ENCODE measurements around the gene RAD9A. TPM values are rescaled to one million over a fixed set of nuclear protein-coding genes. Genes with fewer than 3 reads are reported as not detected.

RAD9A gene
- total RNA-seq, 2 experiments from 2014 or later: 28.8 to 30.0 TPM

- no peak for DNase-seq
- no peaks in the 10 kb centered on the region for H3K9me3 Mint-ChIP-seq (ENCODE audit: low read depth)
- H3K4me3 Mint-ChIP-seq: no peak overlapping the region
- peaks cover 4% of the 10 kb centered on the region for H3K27me3 Mint-ChIP-seq
- peaks cover 30% of the 10 kb centered on the region for H3K4me1 Mint-ChIP-seq
- no peak overlapping the region for H3K27ac Mint-ChIP-seq
- ATAC-seq: no peak
- H3K36me3 Mint-ChIP-seq (ENCODE audit: low read depth): no peaks in the 10 kb centered on the region
- ChIA-PET POLR2A (no interaction called here), CTCF (interaction anchor here (1.3 to 7.9 kb wide), 3 partner anchors 12 to 18 kb away, joined by 6 to 59 read pairs (median 29); partner anchors contain the start of gene POLD4)
- intact Hi-C loops (cut with DNase I, micrococcal nuclease): no loop called here
These were observed 27.6 kb upstream of the RAD9A start for GRCh38 chr11:67364169-67364568.

- Mint-ChIP-seq H3K27ac (no peak overlapping the region), H3K4me3 (no peak overlapping the region), H3K27me3 (peaks cover 6% of the 10 kb centered on the region), H3K36me3 (ENCODE audit: low read depth) (no peaks in the 10 kb centered on the region), H3K4me1 (peaks cover 33% of the 10 kb centered on the region), H3K9me3 (ENCODE audit: low read depth) (no peaks in the 10 kb centered on the region)
- ChIA-PET POLR2A (no interaction called here), CTCF (interaction anchor here (0.6 to 7.9 kb wide), 5 partner anchors 9 to 283 kb away, joined by 3 to 59 read pairs (median 5); partner anchors contain the start of gene POLD4)
- ATAC-seq (no peak), DNase-seq (no peak)
- intact Hi-C loops (cut with DNase I, micrococcal nuclease): no loop called here
These were observed 26.7 kb upstream of the RAD9A start for GRCh38 chr11:67364783-67365722.

GRCh38 chr11:67365736-67366444, 25.9 kb upstream of the RAD9A start:
- H3K4me3 Mint-ChIP-seq: no peak overlapping the region
- ChIA-PET CTCF (interaction anchor here (0.6 to 7.9 kb wide), 5 partner anchors 10 to 21 kb away, joined by 3 to 59 read pairs (median 5); partner anchors contain the start of gene POLD4), POLR2A (no interaction called here)
- intact Hi-C loops (cut with DNase I, micrococcal nuclease): no loop called here
- no peaks in the 10 kb centered on the region for H3K36me3 Mint-ChIP-seq (ENCODE audit: low read depth)
- H3K4me1 Mint-ChIP-seq: peaks cover 38% of the 10 kb centered on the region
- peaks cover 10% of the 10 kb centered on the region for H3K27me3 Mint-ChIP-seq
- no peaks in the 10 kb centered on the region for H3K9me3 Mint-ChIP-seq (ENCODE audit: low read depth)
- ATAC-seq: no peak
- DNase-seq: no peak
- H3K27ac Mint-ChIP-seq: no peak overlapping the region

GRCh38 chr11:67366546-67366945, 25.2 kb upstream of the RAD9A start:
- H3K4me3 Mint-ChIP-seq: no peak overlapping the region
- H3K4me1 Mint-ChIP-seq: peaks cover 43% of the 10 kb centered on the region
- ChIA-PET POLR2A (no interaction called here), CTCF (interaction anchor here (1.2 to 7.9 kb wide), 3 partner anchors 10 to 16 kb away, joined by 3 to 59 read pairs (median 5); partner anchors contain the start of gene POLD4)
- H3K27ac Mint-ChIP-seq: no peak overlapping the region
- intact Hi-C loops (cut with DNase I, micrococcal nuclease): no loop called here
- no peaks in the 10 kb centered on the region for H3K9me3 Mint-ChIP-seq (ENCODE audit: low read depth)
- ATAC-seq: no peak
- H3K27me3 Mint-ChIP-seq: peaks cover 16% of the 10 kb centered on the region
- no peak for DNase-seq
- no peaks in the 10 kb centered on the region for H3K36me3 Mint-ChIP-seq (ENCODE audit: low read depth)

DNA sequence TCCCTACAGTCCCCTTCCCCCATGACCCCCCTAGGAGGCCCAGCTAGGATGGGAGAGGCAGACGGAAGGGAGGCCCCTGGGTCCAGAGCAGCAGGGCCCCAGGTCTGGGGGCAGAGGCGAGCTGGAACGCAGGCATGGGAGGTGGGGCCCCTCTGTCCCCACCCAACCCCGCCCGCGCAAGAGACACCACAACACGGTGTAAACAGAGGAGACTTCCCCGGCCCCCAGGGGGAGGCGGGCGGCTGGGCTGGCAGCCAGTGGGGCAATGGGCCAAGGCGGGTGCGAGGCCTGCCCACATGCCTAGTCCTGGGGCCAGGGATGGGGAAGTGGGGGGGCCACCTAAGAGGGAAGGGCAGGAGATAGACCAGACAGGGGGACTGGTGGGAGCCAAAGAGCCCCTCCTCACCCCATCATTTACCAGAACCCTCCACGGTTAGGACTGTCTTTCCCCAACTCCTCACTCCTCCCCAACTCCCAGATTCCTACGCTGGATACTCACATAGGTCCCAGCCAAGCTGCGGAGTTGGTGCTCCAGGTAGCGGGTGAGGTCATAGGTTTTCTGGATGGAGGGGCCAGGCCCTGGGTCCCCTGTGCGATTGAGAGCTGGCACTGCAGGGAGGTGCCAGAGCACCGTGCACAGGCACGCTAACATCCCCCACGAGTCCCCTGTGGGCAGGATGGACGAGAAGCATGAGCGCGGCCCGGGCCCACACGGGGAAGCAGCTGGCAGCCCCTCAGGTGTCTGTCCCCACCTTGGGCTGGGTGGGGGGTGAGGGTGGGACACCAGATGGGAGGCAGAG, 24.6 kb upstream of the RAD9A start:
- intact Hi-C loops (cut with DNase I, micrococcal nuclease): no loop called here
- Mint-ChIP-seq H3K27me3 (peaks cover 20% of the 10 kb centered on the region), H3K4me3 (no peak overlapping the region), H3K27ac (no peak overlapping the region), H3K4me1 (peaks cover 47% of the 10 kb centered on the region), H3K36me3 (ENCODE audit: low read depth) (no peaks in the 10 kb centered on the region), H3K9me3 (ENCODE audit: low read depth) (no peaks in the 10 kb centered on the region)
- CTCF ChIA-PET: interaction anchor here (1.4 to 7.9 kb wide), 3 partner anchors 15 to 21 kb away, joined by 3 to 59 read pairs (median 5); partner anchors contain the start of gene POLD4
- POLR2A ChIA-PET: interaction anchor here (0.6 kb wide), 1 partner anchor 37 kb away, joined by 5 read pairs; no protein-coding TSS in a partner anchor
- DNase-seq (no peak), ATAC-seq (no peak)

DNA sequence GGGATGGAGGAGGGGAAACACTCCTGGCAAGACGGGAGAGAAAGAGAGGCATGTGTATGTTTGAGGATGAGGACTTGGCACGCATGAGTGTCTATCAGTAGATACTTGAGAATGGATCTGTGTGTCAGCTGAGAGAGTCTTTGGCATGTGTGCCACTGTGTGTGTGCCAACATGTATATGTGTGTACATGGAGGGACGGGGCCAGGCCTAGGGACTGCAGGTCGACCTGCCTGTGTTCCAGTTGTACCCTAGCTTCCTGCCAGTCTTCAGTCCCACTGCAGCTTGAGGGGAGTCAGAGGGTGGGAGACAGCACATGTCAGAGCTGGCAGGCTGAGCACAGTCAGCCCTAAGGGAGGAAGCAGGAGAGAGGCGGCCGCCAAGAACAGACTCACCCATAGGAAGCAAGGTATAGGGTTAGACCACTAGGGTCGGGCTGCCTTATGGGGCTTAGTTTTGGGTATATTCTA, 24.0 kb upstream of the RAD9A start:
- CTCF ChIA-PET: interaction anchor here (1.4 to 7.9 kb wide), 4 partner anchors 14 to 22 kb away, joined by 3 to 59 read pairs (median 12); partner anchors contain the start of gene POLD4
- Mint-ChIP-seq H3K4me3 (no peak overlapping the region), H3K27me3 (peaks cover 20% of the 10 kb centered on the region), H3K4me1 (peaks cover 47% of the 10 kb centered on the region), H3K9me3 (ENCODE audit: low read depth) (no peaks in the 10 kb centered on the region), H3K36me3 (ENCODE audit: low read depth) (no peaks in the 10 kb centered on the region), H3K27ac (no peak overlapping the region)
- intact Hi-C loops (cut with DNase I, micrococcal nuclease): no loop called here
- DNase-seq (no peak), ATAC-seq (no peak)
- POLR2A ChIA-PET: interaction anchor here (0.6 kb wide), 1 partner anchor 38 kb away, joined by 5 read pairs; no protein-coding TSS in a partner anchor

GRCh38 chr11:67368621-67369020, 23.2 kb upstream of the RAD9A start:
- POLR2A ChIA-PET: no interaction called here
- peaks cover 22% of the 10 kb centered on the region for H3K27me3 Mint-ChIP-seq
- H3K4me3 Mint-ChIP-seq: no peak overlapping the region
- H3K4me1 Mint-ChIP-seq: peaks cover 48% of the 10 kb centered on the region
- CTCF ChIA-PET: interaction anchor here (1.2 to 3.8 kb wide), 4 partner anchors 13 to 23 kb away, joined by 3 to 18 read pairs (median 12); no protein-coding TSS in a partner anchor
- no peak overlapping the region for H3K27ac Mint-ChIP-seq
- ATAC-seq (peak; percentile 51), DNase-seq (peak; percentile 52)
- intact Hi-C loops (cut with DNase I, micrococcal nuclease): no loop called here
- H3K9me3 Mint-ChIP-seq (ENCODE audit: low read depth): no peaks in the 10 kb centered on the region
- H3K36me3 Mint-ChIP-seq (ENCODE audit: low read depth): no peaks in the 10 kb centered on the region

DNA sequence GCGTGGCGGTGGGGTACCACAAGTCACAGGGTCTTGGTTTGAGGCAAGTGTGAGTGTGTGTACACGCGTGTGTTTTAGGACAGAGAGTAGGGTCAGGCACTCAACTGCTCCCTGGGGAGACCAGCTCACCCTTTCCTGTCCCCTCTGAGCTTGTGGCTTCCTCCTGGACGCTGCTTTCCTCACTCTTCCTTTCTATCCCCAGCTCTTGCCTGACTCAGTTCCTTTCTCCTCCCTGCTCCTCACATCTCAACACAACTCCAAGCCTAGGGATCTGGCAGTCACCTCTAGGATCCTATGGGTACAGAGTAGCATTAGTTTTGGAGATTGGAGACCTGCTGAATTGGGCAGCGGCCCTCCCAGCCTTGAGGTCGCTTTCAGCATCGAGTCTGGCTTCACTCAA, 22.5 kb upstream of the RAD9A start:
- Mint-ChIP-seq H3K36me3 (ENCODE audit: low read depth) (no peaks in the 10 kb centered on the region), H3K4me1 (peaks cover 47% of the 10 kb centered on the region), H3K27me3 (peaks cover 26% of the 10 kb centered on the region), H3K9me3 (ENCODE audit: low read depth) (no peaks in the 10 kb centered on the region), H3K27ac (no peak overlapping the region), H3K4me3 (no peak overlapping the region)
- CTCF ChIA-PET: interaction anchor here (1.2 to 4.1 kb wide), 7 partner anchors 12 to 32 kb away, joined by 4 to 44 read pairs (median 17); partner anchors contain the start of gene PPP1CA
- POLR2A ChIA-PET: no interaction called here
- intact Hi-C loops (cut with DNase I, micrococcal nuclease): no loop called here
- DNase-seq (no peak), ATAC-seq (no peak)

DNA sequence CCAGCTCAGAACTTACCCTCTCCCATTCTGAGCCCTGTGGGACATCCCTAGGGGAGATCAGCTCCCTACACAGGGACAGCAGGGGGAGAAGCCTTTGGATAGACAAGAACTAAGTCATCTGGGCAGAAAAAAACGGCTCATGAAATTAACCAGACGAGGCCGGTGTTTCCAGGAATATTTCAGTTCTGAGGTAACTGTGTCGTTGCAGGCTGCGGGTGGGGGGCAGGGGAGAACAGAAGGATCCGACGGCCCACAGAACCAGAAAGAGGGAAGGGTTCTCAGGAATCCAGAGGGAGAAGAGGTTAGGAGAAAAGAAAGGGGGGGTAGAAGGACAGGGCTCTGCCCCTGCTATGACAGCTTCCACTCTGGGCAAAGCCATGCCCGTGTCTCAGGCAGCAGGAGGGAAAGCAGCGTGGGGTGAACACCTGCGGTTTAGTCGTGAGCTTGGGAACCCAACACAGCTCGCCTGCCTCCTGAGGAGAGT, 21.9 kb upstream of the RAD9A start:
- no peak for ATAC-seq
- H3K27ac Mint-ChIP-seq: no peak overlapping the region
- ChIA-PET CTCF (interaction anchor here (0.6 to 4.1 kb wide), 12 partner anchors 8 to 260 kb away, joined by 3 to 44 read pairs (median 6); partner anchors contain the start of genes NUDT8 and PPP1CA), POLR2A (no interaction called here)
- H3K27me3 Mint-ChIP-seq: peaks cover 32% of the 10 kb centered on the region
- H3K36me3 Mint-ChIP-seq (ENCODE audit: low read depth): no peaks in the 10 kb centered on the region
- no peak for DNase-seq
- H3K9me3 Mint-ChIP-seq (ENCODE audit: low read depth): no peaks in the 10 kb centered on the region
- intact Hi-C loops (cut with DNase I, micrococcal nuclease): no loop called here
- H3K4me3 Mint-ChIP-seq: no peak overlapping the region
- peaks cover 47% of the 10 kb centered on the region for H3K4me1 Mint-ChIP-seq

- H3K27me3 Mint-ChIP-seq: peaks cover 32% of the 10 kb centered on the region
- intact Hi-C loops (cut with DNase I, micrococcal nuclease): no loop called here
- ChIA-PET POLR2A (interaction anchor here (0.6 kb wide), 1 partner anchor 118 kb away, joined by 4 read pairs; no protein-coding TSS in a partner anchor), CTCF (interaction anchor here (0.6 to 4.1 kb wide), 13 partner anchors 9 to 260 kb away, joined by 3 to 44 read pairs (median 4); partner anchors contain the start of genes NUDT8 and PPP1CA)
- no peaks in the 10 kb centered on the region for H3K9me3 Mint-ChIP-seq (ENCODE audit: low read depth)
- peak overlapping the region; percentile 12 for H3K27ac Mint-ChIP-seq
- H3K4me1 Mint-ChIP-seq: peaks cover 46% of the 10 kb centered on the region
- no peak for ATAC-seq
- DNase-seq: no peak
- no peaks in the 10 kb centered on the region for H3K36me3 Mint-ChIP-seq (ENCODE audit: low read depth)
- H3K4me3 Mint-ChIP-seq: peak overlapping the region; percentile 10
These were observed 21.3 kb upstream of the RAD9A start for GRCh38 chr11:67370351-67371076.
